Mucosa of rectum (tissue), 2 donors: ENCODE results near the gene KCNE2.

ENCODE experiments used
- H3K27ac ChIP-seq, 2 donors: one replicate each; pipeline ENCODE4 v1.7.0; 2013; ENCODE audit warnings: inconsistent platforms in 2 of 2, low read depth in 2 of 2, low read length in 2 of 2
- H3K27me3 ChIP-seq, 2 donors: one replicate each; pipeline ENCODE4 v1.7.0; 2013; ENCODE audit warnings: low read length in 2 of 2; ENCODE audit not compliant: control insufficient read depth in 2 of 2, insufficient read depth in 2 of 2
- H3K36me3 ChIP-seq, 2 donors: one replicate each; pipeline ENCODE4 v1.7.0; 2013; ENCODE audit warnings: low read length in 2 of 2; ENCODE audit not compliant: control insufficient read depth in 2 of 2, insufficient read depth in 2 of 2
- H3K4me1 ChIP-seq, 2 donors: one replicate each; pipeline ENCODE4 v1.7.0; 2013; ENCODE audit warnings: low read length in 2 of 2, mild to moderate bottlenecking in 1 of 2; ENCODE audit not compliant: control insufficient read depth in 2 of 2, insufficient read depth in 2 of 2
- H3K4me3 ChIP-seq, 2 donors: one replicate each; pipeline ENCODE4 v1.7.0; 2013; ENCODE audit warnings: low read length in 2 of 2
- H3K9ac ChIP-seq, 2 donors: one replicate each; pipeline ENCODE4 v1.7.0; 2013; ENCODE audit warnings: low read length in 2 of 2, low read depth in 1 of 2, mild to moderate bottlenecking in 1 of 2
- H3K9me3 ChIP-seq, 2 donors: one replicate each; pipeline ENCODE4 v1.7.0; 2013; ENCODE audit warnings: low read length in 2 of 2; ENCODE audit not compliant: control insufficient read depth in 2 of 2
- donor health status: healthy.
- donor health status: Normal muscosa, but diverticular disease.

The KCNE2 gene

GRCh38 chr21:34337741-34338140, 26.1 kb upstream of the KCNE2 start:
- Histone ChIP-seq H3K4me1 (no peaks in the 10 kb centered on the region), H3K27me3 (peaks cover 0 to 3% of the 10 kb centered on the region in 2 donors), H3K9ac (no peak overlapping the region), H3K4me3 (no peak overlapping the region), H3K27ac (no peak overlapping the region), H3K9me3 (no peaks in the 10 kb centered on the region), H3K36me3 (no peaks in the 10 kb centered on the region)

- Histone ChIP-seq H3K9ac (no peak overlapping the region), H3K27ac (no peak overlapping the region), H3K4me1 (no peaks in the 10 kb centered on the region), H3K4me3 (no peak overlapping the region), H3K27me3 (peaks cover 0 to 3% of the 10 kb centered on the region in 2 donors), H3K36me3 (no peaks in the 10 kb centered on the region), H3K9me3 (no peaks in the 10 kb centered on the region)
These were observed 25.6 kb upstream of the KCNE2 start for GRCh38 chr21:34338226-34338625.

DNA sequence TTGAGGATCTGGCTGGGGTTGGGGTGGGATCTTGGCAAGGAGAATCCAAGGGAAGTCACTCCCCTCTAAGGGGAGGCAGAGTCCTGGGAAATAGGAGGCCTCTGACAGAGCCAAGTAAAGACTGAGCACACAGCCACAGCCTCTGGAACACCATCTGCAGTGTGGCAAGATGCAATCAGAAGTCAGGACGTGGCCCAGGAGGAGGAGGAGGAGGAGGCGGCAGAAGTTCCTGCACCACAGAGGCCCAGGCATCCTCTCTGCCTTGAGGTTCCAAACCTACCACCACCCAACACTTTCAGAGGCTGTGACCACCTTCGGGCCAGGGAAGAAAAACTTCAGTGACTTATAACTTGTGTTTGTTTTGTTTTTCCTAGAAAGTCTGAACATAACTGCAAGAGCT, 23.7 kb upstream of the KCNE2 start:
- Histone ChIP-seq H3K4me3 (no peak overlapping the region), H3K9ac (no peak overlapping the region), H3K36me3 (no peaks in the 10 kb centered on the region), H3K27ac (no peak overlapping the region), H3K4me1 (no peaks in the 10 kb centered on the region), H3K27me3 (peaks cover 0 to 3% of the 10 kb centered on the region in 2 donors), H3K9me3 (no peaks in the 10 kb centered on the region)

- H3K9ac ChIP-seq: no peak overlapping the region
- no peak overlapping the region for H3K4me3 ChIP-seq
- H3K4me1 ChIP-seq: no peaks in the 10 kb centered on the region
- no peak overlapping the region for H3K27ac ChIP-seq
- no peaks in the 10 kb centered on the region for H3K36me3 ChIP-seq
- no peaks in the 10 kb centered on the region for H3K27me3 ChIP-seq
- H3K9me3 ChIP-seq: no peaks in the 10 kb centered on the region
These were observed 21.3 kb upstream of the KCNE2 start for GRCh38 chr21:34342476-34342875.

GRCh38 chr21:34343347-34343746, 20.5 kb upstream of the KCNE2 start:
- Histone ChIP-seq H3K27ac (no peak overlapping the region), H3K36me3 (no peaks in the 10 kb centered on the region), H3K4me1 (no peaks in the 10 kb centered on the region), H3K9me3 (no peaks in the 10 kb centered on the region), H3K4me3 (no peak overlapping the region), H3K27me3 (no peaks in the 10 kb centered on the region), H3K9ac (no peak overlapping the region)

DNA sequence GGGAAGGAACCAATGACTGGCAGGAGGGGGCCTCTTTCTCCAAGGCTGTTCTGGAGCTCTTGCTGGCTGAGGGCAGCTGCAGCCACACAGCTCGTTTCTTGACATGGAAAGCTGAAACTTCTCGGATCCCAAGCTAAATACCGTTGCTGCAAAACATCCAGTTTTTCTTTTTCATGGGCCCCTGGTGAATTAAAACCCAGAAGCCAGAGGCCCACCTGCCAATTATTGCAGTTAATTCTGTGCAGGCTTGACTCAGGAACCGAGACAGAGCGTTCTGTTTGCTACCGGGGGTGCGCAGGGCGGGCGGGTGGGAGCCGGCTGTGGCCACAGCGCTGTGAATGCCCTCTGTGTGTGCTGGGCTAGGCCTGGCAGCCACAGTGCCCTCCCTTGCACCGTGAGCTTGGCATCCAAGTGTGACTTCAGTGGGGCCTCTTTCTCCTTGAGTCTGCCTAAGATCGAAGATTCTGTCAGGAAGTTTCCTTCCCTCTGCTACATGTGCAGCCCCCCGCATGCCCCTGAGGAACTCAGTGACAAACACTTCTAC, 19.9 kb upstream of the KCNE2 start:
- H3K9me3 ChIP-seq: no peaks in the 10 kb centered on the region

DNA sequence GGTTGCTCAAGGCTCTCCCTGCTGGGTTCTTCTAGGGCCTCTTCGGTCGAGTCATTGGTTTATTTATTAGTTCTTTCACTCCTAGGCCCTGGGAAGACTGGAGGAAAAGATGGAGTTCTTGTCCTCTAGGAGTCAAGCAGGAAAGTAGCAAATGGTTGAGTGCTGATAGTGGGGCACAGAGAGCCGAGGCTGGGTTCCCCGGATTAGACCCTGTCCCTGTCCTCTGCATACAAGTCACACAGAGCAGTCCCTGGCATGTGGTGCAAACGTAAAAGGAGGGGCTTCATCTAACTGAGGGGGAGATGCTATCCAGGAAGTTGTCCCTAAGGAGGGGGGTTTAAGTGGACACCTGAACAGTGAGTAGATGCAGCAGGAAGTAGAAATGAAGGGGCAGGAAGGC, 19.2 kb upstream of the KCNE2 start:
- H3K36me3 ChIP-seq: no peaks in the 10 kb centered on the region
- no peak overlapping the region for H3K4me3 ChIP-seq
- H3K27me3 ChIP-seq: no peaks in the 10 kb centered on the region
- no peak overlapping the region for H3K9ac ChIP-seq
- no peaks in the 10 kb centered on the region for H3K9me3 ChIP-seq
- no peak overlapping the region for H3K27ac ChIP-seq
- H3K4me1 ChIP-seq: no peaks in the 10 kb centered on the region

More for the DNA sequence above, 19.9 kb upstream of the KCNE2 start:
- Histone ChIP-seq H3K9ac (no peak overlapping the region), H3K4me3 (no peak overlapping the region), H3K27ac (no peak overlapping the region), H3K4me1 (no peaks in the 10 kb centered on the region), H3K27me3 (no peaks in the 10 kb centered on the region), H3K36me3 (no peaks in the 10 kb centered on the region)

DNA sequence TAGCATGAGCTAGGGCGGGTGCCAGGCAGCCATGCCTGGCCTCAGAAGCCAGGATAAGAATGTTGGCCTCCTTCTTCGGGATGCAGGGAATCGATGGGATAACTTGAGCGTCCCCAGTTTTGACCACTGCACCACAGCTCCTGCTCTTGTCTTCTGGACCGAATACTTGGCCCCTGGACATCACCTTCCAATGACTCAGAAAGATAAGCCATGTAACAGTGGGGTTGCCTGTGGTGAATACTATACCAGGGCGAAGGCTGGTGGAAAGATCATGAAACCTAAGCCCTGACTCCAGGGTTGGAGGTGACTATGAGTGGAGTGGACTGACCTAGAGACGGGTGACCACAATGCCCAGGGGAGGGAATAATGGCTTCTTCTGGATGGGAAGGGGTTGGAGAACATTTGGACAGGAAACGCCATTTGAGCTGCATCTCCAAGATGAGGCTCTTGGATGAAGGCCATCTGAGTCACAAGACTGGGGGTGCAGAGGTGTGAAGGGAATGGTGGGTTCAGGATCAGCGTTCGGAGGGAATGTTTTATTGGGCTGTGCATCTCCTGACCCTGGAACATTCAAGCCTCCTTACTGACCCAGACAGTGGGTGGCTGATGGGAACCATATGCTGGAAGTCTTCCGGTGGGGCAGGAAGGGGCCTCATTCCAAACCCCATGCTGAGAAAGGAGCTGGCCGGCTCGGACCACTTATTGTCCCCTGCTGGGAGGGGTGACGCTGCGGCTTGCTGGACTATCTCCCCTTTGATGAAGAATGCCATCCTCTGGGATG, 18.5 kb upstream of the KCNE2 start:
- no peak overlapping the region for H3K4me3 ChIP-seq
- no peaks in the 10 kb centered on the region for H3K27me3 ChIP-seq
- H3K36me3 ChIP-seq: no peaks in the 10 kb centered on the region
- H3K9me3 ChIP-seq: no peaks in the 10 kb centered on the region
- no peaks in the 10 kb centered on the region for H3K4me1 ChIP-seq
- no peak overlapping the region for H3K9ac ChIP-seq
- H3K27ac ChIP-seq: no peak overlapping the region

DNA sequence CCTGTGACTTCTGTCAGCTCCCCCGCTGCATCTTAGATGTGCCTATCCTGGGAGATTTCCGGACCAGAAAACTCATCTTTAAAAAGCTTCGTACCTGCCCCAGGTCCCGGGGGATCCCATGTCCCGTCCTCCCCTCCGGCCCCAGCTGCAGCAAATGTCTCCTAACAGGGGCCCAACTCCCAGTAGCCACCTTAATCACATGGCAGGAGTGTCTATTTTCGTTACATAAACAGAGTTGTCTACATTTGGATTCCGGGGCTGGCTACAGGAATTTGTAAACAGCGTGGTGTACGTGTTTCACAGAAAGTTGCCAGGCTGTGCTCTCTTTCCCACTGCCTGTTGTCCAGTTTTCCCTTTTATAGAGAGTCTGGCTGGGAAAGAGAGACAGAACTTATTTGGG, 17.9 kb upstream of the KCNE2 start:
- Histone ChIP-seq H3K9ac (no peak overlapping the region), H3K4me1 (no peaks in the 10 kb centered on the region), H3K36me3 (no peaks in the 10 kb centered on the region), H3K9me3 (no peaks in the 10 kb centered on the region), H3K27me3 (no peaks in the 10 kb centered on the region), H3K27ac (no peak overlapping the region), H3K4me3 (no peak overlapping the region)

DNA sequence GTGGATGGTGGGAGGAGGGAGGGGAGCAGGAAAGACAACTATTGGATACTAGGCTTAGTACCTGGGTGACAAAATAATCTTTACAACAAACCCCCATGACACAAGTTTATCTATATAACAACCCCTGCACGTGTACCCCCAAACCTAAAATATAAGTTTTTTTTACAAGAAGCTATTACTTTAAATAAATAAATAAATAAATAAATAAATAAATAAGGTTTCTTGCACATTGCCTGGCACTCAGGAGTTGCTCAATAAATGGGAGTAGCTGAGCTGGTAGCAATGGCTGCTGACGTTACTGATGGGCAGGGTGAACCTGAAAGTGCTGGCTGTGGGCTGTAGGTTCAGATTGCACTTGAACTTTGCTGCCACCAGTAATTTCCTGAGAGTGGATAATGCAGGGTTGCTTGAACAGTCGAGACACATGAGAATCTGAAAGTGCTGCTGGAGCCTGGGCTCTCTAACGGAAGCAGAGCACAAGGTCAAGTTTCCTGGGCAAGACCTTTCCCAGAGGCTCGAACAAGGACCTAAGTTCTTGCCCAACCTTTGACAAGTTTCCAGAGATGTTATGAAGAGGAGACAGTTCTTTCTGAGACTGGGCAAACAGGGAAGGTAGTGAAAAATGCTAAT, 14.8 kb upstream of the KCNE2 start:
- Histone ChIP-seq H3K36me3 (no peaks in the 10 kb centered on the region), H3K9me3 (no peaks in the 10 kb centered on the region), H3K27ac (no peak overlapping the region), H3K27me3 (no peaks in the 10 kb centered on the region), H3K4me1 (no peaks in the 10 kb centered on the region), H3K4me3 (no peak overlapping the region), H3K9ac (no peak overlapping the region)
